Keratinocyte (primary cell): ENCODE data around the gene HAP1.

Experiments
- EZH2 ChIP-seq: IDR thresholded peaks from one replicate; pipeline ENCODE4 v1.6.1; 2012; ENCODE audit warnings: inconsistent platforms, mild to moderate bottlenecking, low read length, moderate library complexity
- TF ChIP-seq, protein P1 (sequence below), 3 experiments: IDR thresholded peaks in 1 of 3; conservative IDR thresholded peaks in 1 of 3; optimal IDR thresholded peaks in 1 of 3; 2 replicates in 2 of 3; 3 replicates in 1 of 3; pipeline versions ENCODE3 to v1.5.1; 2011; ENCODE audit warnings: low read length in 3 of 3, mild to moderate bottlenecking in 3 of 3, moderate library complexity in 2 of 3, control low read depth in 1 of 3, inconsistent platforms in 1 of 3; ENCODE audit not compliant: insufficient read depth in 2 of 3; ENCODE audit errors: extremely low read depth in 1 of 3

DNA sequence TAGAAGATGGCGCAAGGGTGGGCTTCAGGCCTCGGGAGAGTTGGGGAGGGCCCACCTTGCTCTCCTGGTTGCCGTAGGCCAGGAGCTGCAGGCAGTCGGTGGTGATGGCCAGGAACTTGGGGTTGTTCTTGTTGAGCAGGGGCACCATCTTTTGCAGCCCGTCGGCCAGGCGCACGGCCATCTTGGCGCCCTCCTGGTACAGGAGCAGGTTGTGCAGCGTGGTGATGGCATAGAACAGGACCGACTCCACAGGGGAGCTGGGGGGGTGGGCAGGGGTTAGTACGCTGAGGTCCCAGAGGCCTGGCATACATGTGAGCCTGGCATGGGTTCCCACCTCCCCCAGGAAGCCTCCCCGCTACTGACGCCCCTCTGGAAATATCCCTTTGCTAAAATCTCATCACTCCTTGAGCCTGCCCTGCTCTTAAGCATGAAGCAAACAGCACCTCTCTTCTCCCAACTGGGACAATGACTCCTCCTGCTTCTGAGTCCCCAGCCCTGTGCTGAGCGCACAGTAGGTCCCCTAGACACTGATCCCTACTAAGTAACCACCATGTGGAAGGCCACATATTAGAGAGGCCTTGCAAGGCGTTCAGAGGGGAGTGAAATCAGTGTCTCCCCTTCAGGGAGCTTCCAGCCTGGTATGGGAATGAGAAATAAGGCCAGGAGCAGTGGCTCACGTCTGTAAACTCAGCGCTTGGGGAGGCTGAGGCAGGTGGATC lies 33.0 kb upstream of the HAP1 start:
- TF ChIP-seq, protein P1, sequence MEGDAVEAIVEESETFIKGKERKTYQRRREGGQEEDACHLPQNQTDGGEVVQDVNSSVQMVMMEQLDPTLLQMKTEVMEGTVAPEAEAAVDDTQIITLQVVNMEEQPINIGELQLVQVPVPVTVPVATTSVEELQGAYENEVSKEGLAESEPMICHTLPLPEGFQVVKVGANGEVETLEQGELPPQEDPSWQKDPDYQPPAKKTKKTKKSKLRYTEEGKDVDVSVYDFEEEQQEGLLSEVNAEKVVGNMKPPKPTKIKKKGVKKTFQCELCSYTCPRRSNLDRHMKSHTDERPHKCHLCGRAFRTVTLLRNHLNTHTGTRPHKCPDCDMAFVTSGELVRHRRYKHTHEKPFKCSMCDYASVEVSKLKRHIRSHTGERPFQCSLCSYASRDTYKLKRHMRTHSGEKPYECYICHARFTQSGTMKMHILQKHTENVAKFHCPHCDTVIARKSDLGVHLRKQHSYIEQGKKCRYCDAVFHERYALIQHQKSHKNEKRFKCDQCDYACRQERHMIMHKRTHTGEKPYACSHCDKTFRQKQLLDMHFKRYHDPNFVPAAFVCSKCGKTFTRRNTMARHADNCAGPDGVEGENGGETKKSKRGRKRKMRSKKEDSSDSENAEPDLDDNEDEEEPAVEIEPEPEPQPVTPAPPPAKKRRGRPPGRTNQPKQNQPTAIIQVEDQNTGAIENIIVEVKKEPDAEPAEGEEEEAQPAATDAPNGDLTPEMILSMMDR (optimal IDR thresholded peaks at IDR 0.05 in 1 of 3, IDR thresholded peaks at IDR 0.05 in 1 of 3, conservative IDR thresholded peaks at IDR 0.05 in 1 of 3; ENCODE audit: extremely low read depth in 1 of 3, insufficient read depth in 2 of 3, low read length in 3 of 3) = no peak
- TF ChIP-seq EZH2 = no peak
